ENCODE data around the gene TSC1.
"Not testable (repeated sequence)": the region's sequence is repeated elsewhere in the genome, so short reads cannot be mapped to it uniquely, and the experiment has no call there.

The TSC1 gene

DNA sequence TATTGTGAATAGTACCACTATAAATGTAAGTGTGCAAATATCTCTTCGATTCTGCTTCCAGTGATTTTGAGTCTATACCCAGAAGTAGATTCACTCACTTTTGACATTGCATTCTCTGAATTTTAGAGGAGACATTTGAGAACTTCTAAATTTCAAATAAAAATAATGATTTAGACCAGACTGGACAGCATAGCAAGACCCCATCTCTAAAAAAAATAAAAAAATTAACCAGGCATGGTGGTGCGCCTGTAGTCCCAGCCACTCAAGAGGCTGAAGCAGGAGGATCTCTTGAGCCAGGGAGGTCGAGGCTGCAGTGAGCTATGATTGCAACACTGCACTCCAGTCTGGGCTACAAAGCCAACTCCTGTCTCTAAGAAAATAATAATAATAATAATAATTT lies 32.2 kb upstream of the TSC1 start:
- no peak for DNase-seq (ENCODE audit: low read depth)

DNA sequence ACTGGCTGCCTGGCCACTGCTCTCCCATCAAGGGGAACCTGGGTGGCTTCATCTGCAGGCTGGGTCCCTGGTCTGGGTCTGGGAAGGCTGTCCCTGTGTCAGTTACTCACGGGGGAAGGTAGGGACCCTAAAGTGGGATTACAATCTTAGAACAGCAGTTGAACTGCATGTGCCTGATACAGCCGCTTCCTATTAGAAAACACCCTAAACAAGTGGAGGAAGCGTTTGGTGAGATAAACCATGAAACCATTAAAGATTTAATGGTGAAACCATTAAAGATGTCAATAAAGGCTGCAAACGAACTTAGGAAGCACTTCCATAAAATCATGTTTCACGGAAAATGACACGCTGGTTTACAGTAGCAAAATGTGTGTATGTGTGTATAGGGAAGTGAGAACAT lies 31.5 kb upstream of the TSC1 start:
- no peak for DNase-seq (ENCODE audit: low read depth)

GRCh38 chr9:132973713-132974112 lies 29.3 kb upstream of the TSC1 start:
- no peak for DNase-seq (ENCODE audit: low read depth)

- DNase-seq (ENCODE audit: low read depth), result no peak
These were observed 28.8 kb upstream of the TSC1 start for GRCh38 chr9:132973166-132973565.

- no peak for DNase-seq (ENCODE audit: low read depth)
These were observed 26.1 kb upstream of the TSC1 start for GRCh38 chr9:132970324-132971062.

DNA sequence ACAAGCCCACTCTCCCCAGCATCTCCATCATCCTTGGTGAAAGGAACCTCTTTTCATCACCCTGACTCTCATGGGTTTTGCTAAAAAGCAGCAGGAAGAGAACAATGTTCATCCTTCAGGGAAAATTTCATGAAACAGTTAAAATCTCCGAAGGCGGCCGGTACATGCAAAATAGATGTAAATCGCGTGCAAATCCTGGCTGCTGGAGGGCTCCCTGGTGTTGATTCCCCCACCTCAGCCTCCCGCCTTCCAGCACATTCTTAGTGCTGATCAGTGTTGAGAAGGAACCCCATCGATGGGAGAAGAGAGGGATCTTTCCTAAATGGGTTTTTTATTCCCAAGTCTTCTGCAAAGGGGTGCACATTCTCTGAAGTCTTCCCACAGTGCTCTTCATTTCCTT lies 25.4 kb upstream of the TSC1 start:
- DNase-seq (ENCODE audit: low read depth), result no peak

- DNase-seq (ENCODE audit: low read depth), result not testable (repeated sequence)
These were observed 23.5 kb upstream of the TSC1 start for GRCh38 chr9:132967908-132968307.

- no peak for DNase-seq (ENCODE audit: low read depth)
These were observed 21.1 kb upstream of the TSC1 start for GRCh38 chr9:132965478-132965877.

DNA sequence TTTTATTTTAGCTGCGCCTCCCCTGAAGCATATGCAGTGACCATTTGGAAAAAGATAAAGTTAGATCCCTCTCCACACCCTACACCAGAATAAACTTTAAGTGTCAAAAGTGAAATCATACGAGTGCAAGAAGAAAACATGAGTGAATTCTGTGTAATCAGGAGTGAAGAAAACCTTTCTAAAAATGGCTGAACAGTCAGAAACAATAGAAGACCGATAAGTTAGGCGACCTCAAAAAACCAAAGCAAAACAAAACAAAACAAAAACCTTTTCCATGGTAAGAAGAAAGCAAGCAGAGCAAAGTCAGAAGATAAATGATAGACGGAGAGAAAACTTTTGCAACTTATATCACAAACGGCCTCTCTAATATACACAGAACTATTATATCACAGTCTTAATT lies 16.6 kb upstream of the TSC1 start:
- DNase-seq (ENCODE audit: low read depth), result no peak

- no peak for DNase-seq (ENCODE audit: low read depth)
These were observed 13.4 kb upstream of the TSC1 start for GRCh38 chr9:132957805-132958204.

GRCh38 chr9:132955768-132956167 lies 11.4 kb upstream of the TSC1 start:
- no peak for DNase-seq (ENCODE audit: low read depth)

GRCh38 chr9:132955123-132955522 lies 10.7 kb upstream of the TSC1 start:
- DNase-seq (ENCODE audit: low read depth), result no peak

GRCh38 chr9:132949709-132950108 lies 5.3 kb upstream of the TSC1 start:
- DNase-seq (ENCODE audit: low read depth), result no peak

DNA sequence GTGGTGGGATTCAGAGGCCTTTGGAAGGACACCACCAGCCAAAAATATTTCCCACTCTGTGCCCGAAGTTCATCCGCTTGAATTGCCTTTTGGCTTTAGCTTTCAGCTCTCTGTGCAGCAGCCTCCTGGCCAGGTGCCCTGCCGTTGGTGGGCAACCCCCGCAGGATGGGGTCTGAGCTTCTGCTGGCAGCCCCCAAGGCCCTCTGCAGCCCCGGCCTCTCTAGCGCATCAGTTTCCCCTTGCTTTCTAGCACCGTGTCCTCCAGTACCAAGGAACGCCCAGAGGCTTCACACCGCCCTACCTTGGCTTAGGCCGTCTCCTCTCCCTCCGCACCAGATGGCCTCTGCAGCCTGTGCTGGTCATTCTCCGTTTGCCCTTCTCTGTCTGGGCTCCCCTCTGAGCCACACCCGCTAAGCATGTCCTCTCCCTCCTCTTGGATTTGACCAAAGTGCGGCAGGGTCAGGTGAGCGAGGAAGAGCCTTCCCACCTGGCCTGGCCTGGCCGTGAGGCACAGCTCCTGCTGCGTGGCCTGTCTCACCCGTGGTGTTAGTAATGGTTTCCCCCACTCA lies 4.2 kb upstream of the TSC1 start:
- DNase-seq (ENCODE audit: low read depth), result no peak

GRCh38 chr9:132947756-132948155 lies 3.3 kb upstream of the TSC1 start:
- no peak for DNase-seq (ENCODE audit: low read depth)

- DNase-seq (ENCODE audit: low read depth), result no peak
These were observed 2.3 kb upstream of the TSC1 start for GRCh38 chr9:132946631-132947295.

DNA sequence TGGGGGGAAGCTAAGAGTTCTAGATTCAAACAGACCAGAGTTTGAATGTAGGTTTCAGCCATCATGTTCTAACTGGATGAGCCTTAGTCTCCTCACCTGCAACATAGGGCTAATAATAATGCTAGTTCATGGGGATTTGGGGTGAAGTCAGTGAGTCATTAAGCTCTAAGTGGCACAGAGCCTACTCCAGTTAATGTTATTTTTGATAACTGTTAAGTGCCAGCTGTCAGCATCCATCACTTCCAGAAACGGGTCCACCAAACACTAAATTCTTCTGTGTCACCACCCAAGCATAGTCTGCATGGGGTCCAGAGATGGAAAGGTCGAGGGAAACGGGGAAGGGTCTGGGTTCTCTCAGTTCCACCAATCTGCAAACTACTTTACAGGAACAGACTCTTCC lies 1.8 kb upstream of the TSC1 start:
- DNase-seq (ENCODE audit: low read depth), result no peak

- DNase-seq (ENCODE audit: low read depth), result no peak
These were observed 1.0 kb upstream of the TSC1 start for GRCh38 chr9:132945186-132946130.

- no peak for DNase-seq (ENCODE audit: low read depth)
These were observed 644 bp downstream of the TSC1 start for GRCh38 chr9:132943651-132944293.

GRCh38 chr9:132942541-132943182 lies 1.8 kb downstream of the TSC1 start:
- DNase-seq (ENCODE audit: low read depth), result no peak

DNA sequence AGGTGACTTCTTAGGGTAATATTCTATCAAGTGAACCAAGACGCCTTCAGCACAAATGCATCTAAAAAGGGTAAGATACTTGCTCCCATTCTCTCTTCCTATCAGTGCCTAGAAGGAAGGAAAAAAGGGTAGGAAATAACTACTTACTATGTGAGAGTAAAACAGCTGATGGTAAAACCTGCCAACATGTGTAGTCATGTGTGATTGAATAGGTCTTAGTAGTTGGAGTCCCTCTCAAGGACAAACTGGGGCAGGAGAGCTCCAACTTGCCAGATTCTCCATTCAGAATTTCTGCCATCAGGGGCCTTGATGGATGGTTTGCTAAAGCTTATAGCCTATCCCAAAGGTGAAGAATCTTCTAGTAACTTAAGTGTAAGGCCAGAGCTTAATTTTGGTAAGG lies 5.2 kb downstream of the TSC1 start:
- no peak for DNase-seq (ENCODE audit: low read depth)

All from HS-5 (cell line).